Activated naive CD4-positive, alpha-beta T cell treated with anti-CD3 and anti-CD28 coated beads, Interleukin-2, amount 10 ng/mL, durations not matched to agents 7 days and 5 days (primary cell): Measurements from ENCODE around the gene ATXN7L3.

Experiments
- CTCF ChIA-PET: fragments of 350-600 bp; sonication (Branson Sonifier 250); formaldehyde crosslinking; loops from one replicate; lab custom pipeline; 2021; ENCODE audit warnings: antibody characterized with exemption; lab: Charles Lee
- DNase-seq: peaks from one replicate; pipeline ENCODE4 v3.0.0-alpha.2; 2020
- H3K27ac Mint-ChIP-seq: one replicate; pipeline ENCODE4 v1.8.0; 2021; ENCODE audit warnings: mild to moderate bottlenecking, moderate library complexity, mixed read lengths
- H3K27me3 Mint-ChIP-seq: one replicate; pipeline ENCODE4 v1.8.0; 2021; ENCODE audit warnings: mild to moderate bottlenecking, mixed read lengths
- H3K36me3 Mint-ChIP-seq: one replicate; pipeline ENCODE4 v1.8.0; 2021; ENCODE audit warnings: mixed read lengths
- H3K4me1 Mint-ChIP-seq: one replicate; pipeline ENCODE4 v1.8.0; 2021; ENCODE audit warnings: mixed read lengths
- H3K4me3 Mint-ChIP-seq: one replicate; pipeline ENCODE4 v1.8.0; 2021; ENCODE audit warnings: mild to moderate bottlenecking, moderate library complexity, mixed read lengths
- H3K9me3 Mint-ChIP-seq: one replicate; pipeline ENCODE4 v1.8.0; 2021; ENCODE audit warnings: mixed read lengths

ATXN7L3 gene

DNA sequence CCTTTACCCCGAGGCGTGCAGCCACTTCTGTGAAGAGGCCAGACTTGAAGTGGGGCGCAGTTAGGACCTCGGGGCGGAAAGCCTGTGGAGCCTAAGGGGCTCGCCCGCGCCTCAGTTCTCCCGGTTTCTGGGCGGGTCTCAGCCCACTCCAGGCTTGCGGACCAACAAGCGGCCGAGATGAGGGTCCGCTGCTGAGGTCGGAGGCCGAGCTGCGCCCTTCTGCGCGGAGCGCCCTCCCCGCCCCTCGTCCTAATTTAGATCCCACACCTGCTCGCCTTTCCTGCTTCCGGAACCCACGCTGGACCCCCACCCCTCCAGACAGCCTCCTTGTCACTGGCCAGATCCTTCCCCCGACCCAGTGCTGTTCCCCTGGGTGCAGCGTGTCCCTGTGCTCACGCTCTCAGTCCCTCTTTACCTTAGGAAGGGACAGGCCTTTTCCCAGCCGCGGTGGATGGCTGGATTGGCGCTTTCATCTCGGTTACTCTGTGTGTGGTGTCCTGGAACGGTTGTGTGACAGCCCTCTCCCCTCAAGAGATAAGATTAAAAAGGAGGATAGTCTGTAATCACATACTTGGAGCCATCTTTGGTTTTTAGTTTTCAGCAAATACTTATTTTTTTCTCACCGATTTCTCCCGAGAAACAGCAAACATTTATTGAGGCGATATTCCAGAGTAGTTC is 933 bp upstream of the ATXN7L3 start:
- Mint-ChIP-seq H3K4me3 (peak overlapping the region; percentile 86), H3K27ac (peak overlapping the region; percentile 92), H3K4me1 (peaks cover 56% of the 10 kb centered on the region), H3K36me3 (peaks cover 21% of the 10 kb centered on the region), H3K9me3 (no peaks in the 10 kb centered on the region), H3K27me3 (no peaks in the 10 kb centered on the region)
- CTCF ChIA-PET: interaction anchor here (1.6 to 1.9 kb wide), 2 partner anchors 10 to 16 kb away, joined by 6 to 20 read pairs; no protein-coding TSS in a partner anchor
- DNase-seq: no peak

DNA sequence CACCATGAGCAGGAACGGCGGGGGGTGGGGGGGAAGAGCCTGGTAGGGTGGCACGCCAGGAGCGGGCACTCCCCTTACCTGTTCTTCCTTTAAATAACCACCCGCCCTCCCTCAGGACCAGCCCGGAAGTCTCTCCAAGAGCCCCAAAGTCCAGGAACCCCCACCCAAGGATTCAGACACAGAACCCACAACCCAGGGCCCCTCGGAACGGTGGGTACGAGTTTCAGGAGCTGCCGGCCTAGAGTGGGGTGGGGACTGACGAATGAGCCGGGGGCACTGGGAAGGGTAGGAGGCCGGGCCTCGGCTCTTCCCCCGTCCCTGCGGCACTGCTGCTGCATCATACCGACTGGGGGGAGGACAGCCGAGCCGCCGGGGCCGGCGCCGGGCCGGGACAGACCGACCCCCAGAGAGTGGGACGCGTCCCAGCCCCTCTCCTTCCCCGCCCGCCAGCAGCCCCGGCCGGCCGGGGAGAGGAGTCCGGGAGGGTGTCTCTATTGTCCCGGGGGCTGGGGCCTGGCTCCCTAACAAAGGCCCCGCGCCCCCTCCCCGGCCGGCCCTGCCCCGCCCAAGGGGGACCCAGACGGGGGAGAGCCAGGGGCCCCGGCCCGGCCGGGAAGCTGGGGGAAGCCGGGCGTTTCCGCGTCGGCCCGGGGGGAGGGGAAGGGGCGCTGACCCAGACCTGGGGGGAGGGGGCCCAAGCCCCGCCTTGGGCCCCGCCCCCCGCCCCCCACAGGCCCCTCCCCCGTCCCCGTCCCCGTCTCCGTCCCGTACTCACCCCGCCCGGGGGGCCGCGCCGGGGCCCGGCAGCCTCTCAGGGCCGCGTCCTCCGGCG is 747 bp downstream of the ATXN7L3 start:
- peak overlapping the region; percentile 93 for H3K4me3 Mint-ChIP-seq
- peaks cover 51% of the 10 kb centered on the region for H3K4me1 Mint-ChIP-seq
- H3K27ac Mint-ChIP-seq: peak overlapping the region; percentile 99
- H3K36me3 Mint-ChIP-seq: peaks cover 33% of the 10 kb centered on the region
- CTCF ChIA-PET: interaction anchor here (1.0 to 1.3 kb wide), 5 partner anchors 10 to 17 kb away, joined by 3 to 6 read pairs (median 4); partner anchors contain the start of gene TMUB2
- peak; percentile 76 for DNase-seq
- no peaks in the 10 kb centered on the region for H3K27me3 Mint-ChIP-seq
- H3K9me3 Mint-ChIP-seq: no peaks in the 10 kb centered on the region

GRCh38 chr17:44197980-44198720 is 1.5 kb downstream of the ATXN7L3 start:
- Mint-ChIP-seq H3K9me3 (no peaks in the 10 kb centered on the region), H3K4me1 (peaks cover 43% of the 10 kb centered on the region), H3K36me3 (peaks cover 37% of the 10 kb centered on the region), H3K4me3 (peak overlapping the region; percentile 93), H3K27me3 (no peaks in the 10 kb centered on the region), H3K27ac (peak overlapping the region; percentile 99)
- CTCF ChIA-PET: interaction anchor here (1.0 to 2.5 kb wide), 6 partner anchors 8 to 12 kb away, joined by 3 to 7 read pairs (median 4); partner anchors contain the start of gene TMUB2
- DNase-seq: peak; percentile 83

DNA sequence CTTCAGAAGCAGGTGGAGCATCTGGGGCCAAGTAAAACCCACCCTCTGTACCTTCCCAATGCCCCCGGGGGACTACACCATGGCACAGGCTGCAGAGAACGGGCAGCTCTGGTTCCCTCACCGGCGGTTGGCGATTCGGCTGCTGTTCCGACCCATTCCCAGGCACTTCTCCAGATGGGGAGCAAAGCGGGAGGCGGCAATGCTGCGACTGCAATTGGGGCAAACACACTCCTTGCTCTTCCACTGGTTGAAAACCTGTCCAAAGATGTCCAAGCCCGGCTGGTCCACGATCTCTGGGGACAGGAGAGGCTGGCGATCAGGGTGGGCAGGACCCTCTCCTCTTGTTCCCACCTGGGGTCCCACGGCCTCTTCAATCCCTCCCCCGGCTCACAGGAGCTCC is 2.6 kb downstream of the ATXN7L3 start:
- no peaks in the 10 kb centered on the region for H3K9me3 Mint-ChIP-seq
- H3K4me3 Mint-ChIP-seq: peak overlapping the region; percentile 93

GRCh38 chr17:44193326-44194084 is 6.2 kb downstream of the ATXN7L3 start:
- CTCF ChIA-PET: interaction anchor here (1.1 kb wide), 1 partner anchor 16 kb away, joined by 4 read pairs; no protein-coding TSS in a partner anchor
- no peak for DNase-seq
- Mint-ChIP-seq H3K27ac (peak overlapping the region; percentile 28), H3K27me3 (no peaks in the 10 kb centered on the region), H3K36me3 (peaks cover 54% of the 10 kb centered on the region), H3K4me1 (peaks cover 30% of the 10 kb centered on the region), H3K9me3 (no peaks in the 10 kb centered on the region), H3K4me3 (no peak overlapping the region)

More for the DNA sequence above, 2.6 kb downstream of the ATXN7L3 start:
- CTCF ChIA-PET: interaction anchor here (1.3 to 2.5 kb wide), 2 partner anchors 9 to 13 kb away, joined by 4 to 7 read pairs; no protein-coding TSS in a partner anchor
- peaks cover 41% of the 10 kb centered on the region for H3K36me3 Mint-ChIP-seq
- peaks cover 34% of the 10 kb centered on the region for H3K4me1 Mint-ChIP-seq
- H3K27ac Mint-ChIP-seq: peak overlapping the region; percentile 69
- no peak for DNase-seq
- H3K27me3 Mint-ChIP-seq: no peaks in the 10 kb centered on the region

DNA sequence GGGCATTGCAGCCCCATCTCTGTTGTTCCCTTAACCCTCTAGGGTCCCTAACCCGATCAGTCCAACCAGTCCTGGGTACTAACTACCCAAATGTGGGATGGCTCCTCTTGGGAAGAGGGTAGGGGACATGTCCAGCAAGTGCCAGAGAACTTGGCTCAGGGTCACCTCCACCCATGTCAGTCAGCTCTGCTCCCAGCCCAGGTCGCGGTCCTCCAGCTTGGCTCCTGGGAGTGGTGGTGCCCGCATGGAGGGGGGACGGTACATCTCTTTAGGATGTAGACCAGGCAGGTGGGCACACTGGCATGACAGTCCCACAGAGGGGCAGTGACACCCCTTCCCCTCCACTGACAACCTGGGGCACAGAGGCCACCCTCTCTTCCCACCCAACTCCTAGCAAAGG is 6.9 kb downstream of the ATXN7L3 start:
- H3K9me3 Mint-ChIP-seq: no peaks in the 10 kb centered on the region
- CTCF ChIA-PET: interaction anchor here (1.1 kb wide), 1 partner anchor 17 kb away, joined by 4 read pairs; no protein-coding TSS in a partner anchor

DNA sequence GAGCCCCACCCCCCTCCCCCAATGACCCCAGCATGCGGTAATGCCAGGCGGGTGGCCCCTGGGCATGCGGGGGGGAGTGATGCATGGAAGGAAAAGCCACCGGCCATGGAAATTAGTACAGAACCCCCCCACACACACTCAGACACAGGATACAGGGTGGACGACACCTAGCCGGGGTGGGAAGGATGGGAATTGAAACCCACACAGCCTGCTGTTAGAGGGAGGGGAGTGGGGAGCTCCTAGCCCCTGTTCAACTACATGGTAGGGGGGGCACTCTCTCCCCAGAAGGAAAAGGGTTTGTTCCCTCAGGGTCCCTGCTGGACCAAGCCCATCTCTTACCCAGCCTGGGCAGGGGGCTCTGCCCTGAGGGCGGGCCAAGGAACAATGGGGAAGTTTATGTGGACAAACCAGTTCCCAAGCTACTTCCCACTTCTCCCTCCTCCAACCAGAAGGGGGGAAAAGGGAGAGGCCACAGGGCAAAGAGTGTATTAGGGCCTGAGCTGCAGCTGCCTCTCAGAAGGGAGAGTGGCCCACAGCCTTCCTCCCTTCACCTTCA is 7.7 kb downstream of the ATXN7L3 start:
- H3K27ac Mint-ChIP-seq: no peak overlapping the region
- H3K36me3 Mint-ChIP-seq: peaks cover 46% of the 10 kb centered on the region
- H3K9me3 Mint-ChIP-seq: no peaks in the 10 kb centered on the region
- CTCF ChIA-PET: interaction anchor here (1.2 kb wide), 1 partner anchor 139 kb away, joined by 3 read pairs; no protein-coding TSS in a partner anchor
- no peak for DNase-seq
- peaks cover 28% of the 10 kb centered on the region for H3K4me1 Mint-ChIP-seq
- H3K27me3 Mint-ChIP-seq: no peaks in the 10 kb centered on the region
- H3K4me3 Mint-ChIP-seq: no peak overlapping the region

More for the DNA sequence above, 6.9 kb downstream of the ATXN7L3 start:
- peaks cover 51% of the 10 kb centered on the region for H3K36me3 Mint-ChIP-seq
- no peaks in the 10 kb centered on the region for H3K27me3 Mint-ChIP-seq
- peaks cover 31% of the 10 kb centered on the region for H3K4me1 Mint-ChIP-seq
- H3K27ac Mint-ChIP-seq: peak overlapping the region; percentile 76
- H3K4me3 Mint-ChIP-seq: no peak overlapping the region
- DNase-seq: no peak

GRCh38 chr17:44191369-44191768 is 8.3 kb downstream of the ATXN7L3 start:
- DNase-seq: no peak
- H3K27me3 Mint-ChIP-seq: no peaks in the 10 kb centered on the region
- H3K4me3 Mint-ChIP-seq: no peak overlapping the region
- CTCF ChIA-PET: interaction anchor here (1.2 kb wide), 1 partner anchor 139 kb away, joined by 3 read pairs; no protein-coding TSS in a partner anchor
- H3K4me1 Mint-ChIP-seq: peaks cover 25% of the 10 kb centered on the region
- no peaks in the 10 kb centered on the region for H3K9me3 Mint-ChIP-seq
- H3K36me3 Mint-ChIP-seq: peaks cover 45% of the 10 kb centered on the region
- H3K27ac Mint-ChIP-seq: peak overlapping the region; percentile 26

DNA sequence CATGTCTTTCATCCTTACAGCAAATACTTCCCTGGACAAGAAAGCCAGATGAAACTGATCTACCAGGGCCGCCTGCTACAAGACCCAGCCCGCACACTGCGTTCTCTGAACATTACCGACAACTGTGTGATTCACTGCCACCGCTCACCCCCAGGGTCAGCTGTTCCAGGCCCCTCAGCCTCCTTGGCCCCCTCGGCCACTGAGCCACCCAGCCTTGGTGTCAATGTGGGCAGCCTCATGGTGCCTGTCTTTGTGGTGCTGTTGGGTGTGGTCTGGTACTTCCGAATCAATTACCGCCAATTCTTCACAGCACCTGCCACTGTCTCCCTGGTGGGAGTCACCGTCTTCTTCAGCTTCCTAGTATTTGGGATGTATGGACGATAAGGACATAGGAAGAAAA is 9.2 kb downstream of the ATXN7L3 start:
- H3K4me1 Mint-ChIP-seq: peaks cover 26% of the 10 kb centered on the region
- no peak for DNase-seq
- CTCF ChIA-PET: interaction anchor here (1.2 kb wide), 1 partner anchor 140 kb away, joined by 3 read pairs; no protein-coding TSS in a partner anchor
- H3K4me3 Mint-ChIP-seq: no peak overlapping the region
- peaks cover 41% of the 10 kb centered on the region for H3K36me3 Mint-ChIP-seq
- H3K27ac Mint-ChIP-seq: peak overlapping the region; percentile 19
- no peaks in the 10 kb centered on the region for H3K9me3 Mint-ChIP-seq
- no peaks in the 10 kb centered on the region for H3K27me3 Mint-ChIP-seq

GRCh38 chr17:44188576-44189403 is 10.9 kb downstream of the ATXN7L3 start:
- H3K4me3 Mint-ChIP-seq: peak overlapping the region; percentile 100
- peaks cover 40% of the 10 kb centered on the region for H3K4me1 Mint-ChIP-seq
- no peaks in the 10 kb centered on the region for H3K9me3 Mint-ChIP-seq
- no peak for DNase-seq
- CTCF ChIA-PET: interaction anchor here (0.6 to 1.5 kb wide), 5 partner anchors 9 to 164 kb away, joined by 3 to 5 read pairs (median 3); no protein-coding TSS in a partner anchor
- peaks cover 33% of the 10 kb centered on the region for H3K36me3 Mint-ChIP-seq
- H3K27ac Mint-ChIP-seq: peak overlapping the region; percentile 97
- H3K27me3 Mint-ChIP-seq: no peaks in the 10 kb centered on the region

- H3K36me3 Mint-ChIP-seq: peaks cover 28% of the 10 kb centered on the region
- H3K27ac Mint-ChIP-seq: peak overlapping the region; percentile 97
- H3K9me3 Mint-ChIP-seq: no peaks in the 10 kb centered on the region
- H3K4me1 Mint-ChIP-seq: peaks cover 46% of the 10 kb centered on the region
- CTCF ChIA-PET: interaction anchor here (0.9 to 4.7 kb wide), 5 partner anchors 11 to 144 kb away, joined by 3 to 18 read pairs (median 5); no protein-coding TSS in a partner anchor
- no peak for DNase-seq
- H3K4me3 Mint-ChIP-seq: peak overlapping the region; percentile 100
- no peaks in the 10 kb centered on the region for H3K27me3 Mint-ChIP-seq
Observed at GRCh38 chr17:44187131-44187899, 12.4 kb downstream of the ATXN7L3 start.
